K562 (cell line): Measurements from ENCODE around the gene CDKN2B. TPM values are rescaled to one million over a fixed set of nuclear protein-coding genes. Genes with fewer than 3 reads are reported as not detected.

Experiments used
- ATAC-seq: fragments of 200-7000 bp; cut with Tn5 transposase; 3 replicates; pipeline ENCODE4 v1.9.1; 2020; ENCODE audit warnings: moderate library complexity
- BruUV-seq: library from RNA; stranded (reverse); fragments of 400-500 nt; replicated peaks from 2 replicates; lab custom pipeline; 2021; lab: Mats Ljungman, UMichigan
- CTCF ChIA-PET: fragments of 300-600 bp; formaldehyde crosslinking; extraction: SDS; loops from one replicate; lab custom pipeline; 2021; ENCODE audit warnings: low intra/inter-chr PET ratio; lab: Yijun Ruan, JAX
- POLR2A ChIA-PET: fragments of 300-600, 350-650 bp; sonication (Branson Sonifier 250); formaldehyde crosslinking; extraction: SDS; loops from one replicate; lab custom pipeline; 2021; ENCODE audit warnings: antibody characterized with exemption, inconsistent platforms; lab: Yijun Ruan, JAX
- DNase-seq, 4 experiments: peaks; one replicate each; pipeline versions ENCODE4 v3.0.0 to v3.0.0-alpha.2; 2011 to 2018; ENCODE audit warnings: low spot score in 3 of 4, mixed read lengths in 3 of 4; ENCODE audit errors: extremely low read depth in 1 of 4
- FAIRE-seq: peaks from 2 replicates; lab custom pipeline; 2011; peaks lifted over from hg19 to GRCh38; lab: Jason Lieb, UNC
- H2AFZ ChIP-seq: 2 replicates; pipeline ENCODE4 v1.6.0; 2011; ENCODE audit warnings: low read depth, low read length, control low read depth, inconsistent platforms
- H3K27ac ChIP-seq: fragments of 200-600 bp; 3 replicates; pipeline ENCODE4 v1.8.0; 2011; ENCODE audit warnings: low read depth, mild to moderate bottlenecking, control low read depth, inconsistent platforms, low read length, moderate library complexity, mixed read lengths; ENCODE audit errors: extremely low read depth
- H3K27me3 ChIP-seq, 2 experiments: fragments of 300-600 bp in 1 of 2; 2 replicates in 1 of 2; 3 replicates in 1 of 2; pipeline versions ENCODE4 v1.6.0 to v1.8.0; 2011; ENCODE audit warnings: inconsistent platforms in 2 of 2, low read length in 2 of 2, mild to moderate bottlenecking in 1 of 2, mixed read lengths in 1 of 2, moderate library complexity in 1 of 2; ENCODE audit not compliant: control insufficient read depth in 2 of 2, insufficient read depth in 2 of 2
- H3K36me3 ChIP-seq: fragments of 300-600 bp; 3 replicates; pipeline ENCODE4 v1.8.0; 2011; ENCODE audit warnings: mild to moderate bottlenecking, low read length, inconsistent platforms; ENCODE audit not compliant: control insufficient read depth, insufficient read depth
- H3K4me1 ChIP-seq, 2 experiments: fragments of 200-600 bp in 1 of 2; replicated peaks in 1 of 2; 2 replicates in 1 of 2; 3 replicates in 1 of 2; pipeline versions ENCODE4 v1.5.1 to v1.8.0; 2011; ENCODE audit warnings: inconsistent platforms in 2 of 2, low read length in 2 of 2, mild to moderate bottlenecking in 1 of 2, mixed read lengths in 1 of 2, moderate library complexity in 1 of 2; ENCODE audit not compliant: control insufficient read depth in 2 of 2, insufficient read depth in 2 of 2
- H3K4me2 ChIP-seq: 2 replicates; pipeline ENCODE4 v1.6.1; 2011; ENCODE audit warnings: low read length, control low read depth, inconsistent platforms, mixed read lengths; ENCODE audit not compliant: insufficient read depth
- H3K4me3 ChIP-seq: fragments of 200-600 bp; sonication (generic), shearing (Covaris generic); 2 replicates; pipeline ENCODE4 v1.5.1; 2016; ENCODE audit warnings: control low read depth, inconsistent platforms
- H3K79me2 ChIP-seq: fragments of 200-600 bp; 3 replicates; pipeline ENCODE4 v1.8.0; 2011; ENCODE audit warnings: low read length, inconsistent platforms; ENCODE audit not compliant: control insufficient read depth, insufficient read depth
- H3K9ac ChIP-seq, 2 experiments: 2 replicates each; pipeline versions ENCODE4 v1.6.0 to v1.6.1; 2011; ENCODE audit warnings: low read depth in 2 of 2, low read length in 2 of 2, control low read depth in 1 of 2, inconsistent platforms in 1 of 2, mild to moderate bottlenecking in 1 of 2, mixed read lengths in 1 of 2; ENCODE audit not compliant: insufficient read depth in 1 of 2
- H3K9me1 ChIP-seq: one replicate; pipeline ENCODE4 v1.6.0; 2011; ENCODE audit warnings: inconsistent platforms, mild to moderate bottlenecking, low read length, moderate library complexity; ENCODE audit not compliant: control insufficient read depth, insufficient read depth
- H3K9me3 ChIP-seq: replicated peaks from 2 replicates; pipeline ENCODE4 v1.5.1; 2011; ENCODE audit warnings: low read depth, low read length, inconsistent platforms; ENCODE audit not compliant: control insufficient read depth, insufficient read depth
- H4K20me1 ChIP-seq: replicated peaks from 2 replicates; pipeline ENCODE4 v1.6.1; 2011; ENCODE audit warnings: low read length, inconsistent platforms, mixed read lengths; ENCODE audit not compliant: control insufficient read depth, insufficient read depth
- EP400 ChIP-seq: fragments of 450-650 bp; IDR thresholded peaks from 2 replicates; pipeline ENCODE4 v1.6.1; 2017; ENCODE audit warnings: antibody characterized with exemption, mild to moderate bottlenecking, moderate library complexity
- FIP1L1 ChIP-seq: fragments of 200-400 bp; formaldehyde crosslinking; IDR thresholded peaks from 2 replicates; pipeline ENCODE4 v1.6.1; 2018; ENCODE audit warnings: mild to moderate bottlenecking, low read depth, low read length; ENCODE audit not compliant: poor library complexity, severe bottlenecking
- HMGN3 ChIP-seq: IDR thresholded peaks from 2 replicates; pipeline ENCODE4 v1.6.1; 2011; ENCODE audit warnings: borderline replicate concordance, low read depth, mild to moderate bottlenecking, mixed read lengths, low read length; ENCODE audit not compliant: insufficient read length; ENCODE audit errors: extremely low read depth
- THRA ChIP-seq: fragments of 450-650 bp; IDR thresholded peaks from 2 replicates; pipeline ENCODE4 v1.6.1; 2017; ENCODE audit warnings: mild to moderate bottlenecking, moderate library complexity
- WGBS: fragments of 100-300 bp; shearing (Covaris generic); methylation state at CpG from one replicate; pipeline ENCODE4 v1.1.6; 2016; ENCODE audit warnings: low coverage, mixed read lengths; ENCODE audit not compliant: insufficient coverage; ENCODE audit errors: missing lambda C conversion rate; 5-methylcytosine and 5-hydroxymethylcytosine counted together
- in situ Hi-C: fragments of 300-500 bp; cut with MboI; formaldehyde crosslinking; loops from 4 replicates; pipeline ENCODE4 v1.15.0; 2018; ENCODE audit warnings: inconsistent platforms, mixed read lengths
- intact Hi-C: fragments of 100-400 bp; cut with micrococcal nuclease; formaldehyde crosslinking; loops from 2 replicates; pipeline ENCODE4 v1.14.2; 2022
- polyA plus RNA-seq, 8 experiments: library from polyadenylated mRNA; depleted of rRNA in 4 of 8; stranded (reverse) in 5 of 8; unstranded in 3 of 8; fragments of >200 nt; fragmentation: Nextera tagmentation in 2 of 8; fragmentation: Illumina TruSeq in 1 of 8; extraction: Ambion mirVana in 2 of 8; extraction: Trizol in 1 of 8; gene quantifications; 2 replicates each; pipeline versions ENCODE4 v1.2.1 to v1.2.3, GENCODE V29; 2011 to 2014; ENCODE audit warnings: inconsistent platforms in 1 of 8, missing spikeins in 1 of 8
- total RNA-seq, 7 experiments: library from RNA; depleted of rRNA in 6 of 7; stranded (reverse); fragments of >200 nt in 6 of 7; fragmentation: Illumina TruSeq in 2 of 7; extraction: Trizol in 2 of 7; gene quantifications; 2 replicates each; pipeline versions ENCODE4 v1.2.1 to v1.2.3, GENCODE V29; 2011 to 2021; ENCODE audit warnings: low replicate concordance in 1 of 7

Gene CDKN2B
- total and polyA plus RNA-seq, 9 of the 15 experiments (the other 6 are each of a cell fraction or from before 2014, with no cell fraction given): not detected

GRCh38 chr9:21976334-21976875, 32.7 kb downstream of the CDKN2B start:
- intact Hi-C loops: no loop called here
- no peaks in the 10 kb centered on the region for H3K4me1 ChIP-seq
- H3K4me2 ChIP-seq: no peak overlapping the region
- no peaks in the 10 kb centered on the region for H4K20me1 ChIP-seq
- H3K4me3 ChIP-seq: no peak overlapping the region
- no peak overlapping the region for H3K27ac ChIP-seq
- no peaks in the 10 kb centered on the region for H3K9me3 ChIP-seq
- no peaks in the 10 kb centered on the region for H3K79me2 ChIP-seq
- no peaks in the 10 kb centered on the region for H3K9me1 ChIP-seq
- H3K27me3 ChIP-seq: no peaks in the 10 kb centered on the region
- H2AFZ ChIP-seq: no peak overlapping the region
- in situ Hi-C loops: no loop called here
- WGBS: no CpG with 5 or more reads among the region's 19 CpGs
- no peak for FAIRE-seq
- no peak for ATAC-seq
- no peak overlapping the region for H3K9ac ChIP-seq
- POLR2A ChIA-PET: no interaction called here
- CTCF ChIA-PET: no interaction called here
- BruUV-seq: no TSS peak
- H3K36me3 ChIP-seq: no peaks in the 10 kb centered on the region
- no peak for DNase-seq
- TF ChIP-seq HMGN3: no peak
- TF ChIP-seq, all 486 proteins: peak for 0

GRCh38 chr9:21974722-21975409, 34.2 kb downstream of the CDKN2B start:
- H3K4me1 ChIP-seq: no peaks in the 10 kb centered on the region
- no peaks in the 10 kb centered on the region for H4K20me1 ChIP-seq
- H3K27me3 ChIP-seq: no peaks in the 10 kb centered on the region
- ChIA-PET CTCF (no interaction called here), POLR2A (no interaction called here)
- H3K4me3 ChIP-seq: no peak overlapping the region
- H3K9ac ChIP-seq: no peak overlapping the region
- intact Hi-C loops (no loop called here), in situ Hi-C loops (no loop called here)
- no CpG with 5 or more reads among the region's 51 CpGs for whole genome bisulfite sequencing
- no TSS peak for BruUV-seq
- H2AFZ ChIP-seq: no peak overlapping the region
- no peaks in the 10 kb centered on the region for H3K79me2 ChIP-seq
- H3K9me3 ChIP-seq: no peaks in the 10 kb centered on the region
- no peaks in the 10 kb centered on the region for H3K36me3 ChIP-seq
- no peak for ATAC-seq
- no peak for TF ChIP-seq EP400
- no peak for TF ChIP-seq FIP1L1
- TF ChIP-seq THRA: no peak
- no peak overlapping the region for H3K27ac ChIP-seq
- H3K4me2 ChIP-seq: no peak overlapping the region
- H3K9me1 ChIP-seq: no peaks in the 10 kb centered on the region
- no peak for DNase-seq
- no peak for FAIRE-seq
